Inferior parietal cortex (tissue), 1 donor: ENCODE measurements around the gene HPS3.
"Not testable (repeated sequence)": the region's sequence is repeated elsewhere in the genome, so short reads cannot be mapped to it uniquely, and the experiment has no call there.

Experiments
- DNase-seq: peaks from one replicate; pipeline ENCODE4 v3.0.0-alpha.2; 2016; ENCODE audit errors: extremely low spot score

The HPS3 gene

GRCh38 chr3:149186219-149186618 is 56.8 kb downstream of the HPS3 start:
- DNase-seq, result no peak

- DNase-seq, result no peak
Measured at GRCh38 chr3:149186721-149187120, 57.3 kb downstream of the HPS3 start.

- DNase-seq, result no peak
Measured at GRCh38 chr3:149188494-149188893, 59.1 kb downstream of the HPS3 start.

- DNase-seq, result no peak
Measured at GRCh38 chr3:149195221-149195620, 65.8 kb downstream of the HPS3 start.

GRCh38 chr3:149196805-149197592 is 67.6 kb downstream of the HPS3 start:
- not testable (repeated sequence) for DNase-seq

- DNase-seq, result no peak
Measured at GRCh38 chr3:149197669-149198068, 68.2 kb downstream of the HPS3 start.

- no peak for DNase-seq
Measured at GRCh38 chr3:149198611-149199010, 69.2 kb downstream of the HPS3 start.

GRCh38 chr3:149199474-149199873 is 70.0 kb downstream of the HPS3 start:
- DNase-seq, result no peak

GRCh38 chr3:149203758-149204157 is 74.3 kb downstream of the HPS3 start:
- no peak for DNase-seq

- no peak for DNase-seq
Measured at GRCh38 chr3:149204390-149204991, 75.1 kb downstream of the HPS3 start.

GRCh38 chr3:149207475-149207874 is 78.0 kb downstream of the HPS3 start:
- DNase-seq, result no peak

GRCh38 chr3:149209431-149209830 is 80.0 kb downstream of the HPS3 start:
- DNase-seq, result no peak

- DNase-seq, result no peak
Measured at GRCh38 chr3:149212386-149212785, 82.9 kb downstream of the HPS3 start.

- DNase-seq, result no peak
Measured at GRCh38 chr3:149214702-149215101, 85.3 kb downstream of the HPS3 start.

- DNase-seq, result no peak
Measured at GRCh38 chr3:149215515-149215914, 86.1 kb downstream of the HPS3 start.

GRCh38 chr3:149216193-149216869 is 86.9 kb downstream of the HPS3 start:
- DNase-seq, result no peak

GRCh38 chr3:149217347-149217746 is 87.9 kb downstream of the HPS3 start:
- no peak for DNase-seq

- not testable (repeated sequence) for DNase-seq
Measured at GRCh38 chr3:149219380-149220121, 90.1 kb downstream of the HPS3 start.

GRCh38 chr3:149221783-149222517 is 92.5 kb downstream of the HPS3 start, which contains the start of gene CP:
Gene CP, minus strand, starts transcription at chr3:149221829. Its CDS starts 37 bp downstream, at chr3:149221792.
- DNase-seq, result no peak
